ENCODE results near the gene CXXC5. TPM values are rescaled to one million over a fixed set of nuclear protein-coding genes. Genes with fewer than 3 reads are reported as not detected.
A peak's percentile ranks its signal among the peaks of the same experiment; 100 is the strongest.

The CXXC5 gene
- total and polyA plus RNA-seq, 9 of the 15 experiments (the other 6 are each of a cell fraction or from before 2014, with no cell fraction given), result 1.9 to 123 (median 45.8) TPM

DNA sequence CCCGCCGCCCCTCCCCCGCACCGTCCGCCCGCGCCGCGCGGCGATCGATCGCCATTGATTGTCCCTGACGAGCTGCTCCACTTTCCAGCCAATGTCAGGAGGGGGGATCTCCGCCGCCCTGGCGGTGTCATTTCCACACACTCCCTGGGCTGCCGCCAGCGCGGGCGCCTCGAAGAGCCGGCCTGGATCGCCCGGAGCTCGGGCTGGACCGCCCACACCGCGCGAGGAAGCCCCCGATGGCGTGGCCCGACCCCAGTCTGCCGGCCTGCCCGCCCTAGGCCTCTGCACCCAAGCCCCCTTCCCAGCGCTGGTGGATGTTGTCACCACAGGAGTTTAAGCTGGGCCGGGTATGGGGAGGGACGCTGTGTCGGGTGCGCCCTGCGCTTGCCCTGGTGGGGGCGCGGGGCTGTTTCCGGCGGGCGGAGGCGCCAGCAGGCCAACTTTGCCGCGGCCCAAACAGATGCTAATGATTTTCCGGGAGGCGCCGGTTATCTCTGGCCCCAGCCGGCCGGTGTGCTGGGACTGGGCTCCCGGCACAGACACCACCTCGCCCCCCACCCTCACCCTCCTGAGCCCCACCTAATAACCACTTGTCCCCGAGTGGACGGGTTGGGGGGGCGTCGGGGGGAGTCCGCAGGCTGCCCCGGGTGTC, 10.6 kb upstream of the CXXC5 start (continued):
- TF ChIP-seq, protein P1, sequence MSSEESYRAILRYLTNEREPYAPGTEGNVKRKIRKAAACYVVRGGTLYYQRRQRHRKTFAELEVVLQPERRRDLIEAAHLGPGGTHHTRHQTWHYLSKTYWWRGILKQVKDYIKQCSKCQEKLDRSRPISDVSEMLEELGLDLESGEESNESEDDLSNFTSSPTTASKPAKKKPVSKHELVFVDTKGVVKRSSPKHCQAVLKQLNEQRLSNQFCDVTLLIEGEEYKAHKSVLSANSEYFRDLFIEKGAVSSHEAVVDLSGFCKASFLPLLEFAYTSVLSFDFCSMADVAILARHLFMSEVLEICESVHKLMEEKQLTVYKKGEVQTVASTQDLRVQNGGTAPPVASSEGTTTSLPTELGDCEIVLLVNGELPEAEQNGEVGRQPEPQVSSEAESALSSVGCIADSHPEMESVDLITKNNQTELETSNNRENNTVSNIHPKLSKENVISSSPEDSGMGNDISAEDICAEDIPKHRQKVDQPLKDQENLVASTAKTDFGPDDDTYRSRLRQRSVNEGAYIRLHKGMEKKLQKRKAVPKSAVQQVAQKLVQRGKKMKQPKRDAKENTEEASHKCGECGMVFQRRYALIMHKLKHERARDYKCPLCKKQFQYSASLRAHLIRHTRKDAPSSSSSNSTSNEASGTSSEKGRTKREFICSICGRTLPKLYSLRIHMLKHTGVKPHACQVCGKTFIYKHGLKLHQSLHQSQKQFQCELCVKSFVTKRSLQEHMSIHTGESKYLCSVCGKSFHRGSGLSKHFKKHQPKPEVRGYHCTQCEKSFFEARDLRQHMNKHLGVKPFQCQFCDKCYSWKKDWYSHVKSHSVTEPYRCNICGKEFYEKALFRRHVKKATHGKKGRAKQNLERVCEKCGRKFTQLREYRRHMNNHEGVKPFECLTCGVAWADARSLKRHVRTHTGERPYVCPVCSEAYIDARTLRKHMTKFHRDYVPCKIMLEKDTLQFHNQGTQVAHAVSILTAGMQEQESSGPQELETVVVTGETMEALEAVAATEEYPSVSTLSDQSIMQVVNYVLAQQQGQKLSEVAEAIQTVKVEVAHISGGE (CRISPR knock-in tag; IDR thresholded peaks at IDR 0.05), result peak in 2 of 3 experiments; percentile 77 to 92; a peak in 4 of 6 replicates
- TF ChIP-seq CREB1 (IDR thresholded peaks at IDR 0.05) (no peak; the same call in 1 of the 2 replicates), CREB1 (CRISPR knock-in tag; IDR thresholded peaks at IDR 0.05) (peak; percentile 76), KDM1A (IDR thresholded peaks at IDR 0.05) (peak; percentile 16 to 85; a peak in 2 of 4 replicates), RBM22 (IDR thresholded peaks at IDR 0.05; ENCODE audit: low read depth, low read length, poor library complexity, severe bottlenecking) (peak; percentile 72), PHF20 (IDR thresholded peaks at IDR 0.05; ENCODE audit: partially characterized antibody) (peak; percentile 53), HNRNPL (IDR thresholded peaks at IDR 0.05; ENCODE audit: low read depth, low read length) (peak; percentile 89), ELF1 (tag; IDR thresholded peaks at IDR 0.05) (peak; percentile 48; the same call in 1 of the 2 replicates), CEBPB (tag; IDR thresholded peaks at IDR 0.05) (peak; percentile 74), GTF2A2 (tag; IDR thresholded peaks at IDR 0.05) (no peak), TCF3 (CRISPR knock-in tag; IDR thresholded peaks at IDR 0.05) (peak; percentile 87), NFRKB (IDR thresholded peaks at IDR 0.05; ENCODE audit: low read depth) (0 out of 2 replicates have a peak, but pooled peaks have one; percentile 7), HDAC6 (IDR thresholded peaks at IDR 0.05; ENCODE audit: low read depth, low read length) (no peak), NUFIP1 (IDR thresholded peaks at IDR 0.05; ENCODE audit: partially characterized antibody) (peak; percentile 85), KDM4B (IDR thresholded peaks at IDR 0.05; ENCODE audit: borderline replicate concordance in 2 of 2, low read depth in 1 of 2) (peak in 1 of 2 experiments; percentile 61; a peak in 1 of 4 replicates), DPF2 (IDR thresholded peaks at IDR 0.05) (peak; percentile 86)
- TF ChIP-seq, protein P2, sequence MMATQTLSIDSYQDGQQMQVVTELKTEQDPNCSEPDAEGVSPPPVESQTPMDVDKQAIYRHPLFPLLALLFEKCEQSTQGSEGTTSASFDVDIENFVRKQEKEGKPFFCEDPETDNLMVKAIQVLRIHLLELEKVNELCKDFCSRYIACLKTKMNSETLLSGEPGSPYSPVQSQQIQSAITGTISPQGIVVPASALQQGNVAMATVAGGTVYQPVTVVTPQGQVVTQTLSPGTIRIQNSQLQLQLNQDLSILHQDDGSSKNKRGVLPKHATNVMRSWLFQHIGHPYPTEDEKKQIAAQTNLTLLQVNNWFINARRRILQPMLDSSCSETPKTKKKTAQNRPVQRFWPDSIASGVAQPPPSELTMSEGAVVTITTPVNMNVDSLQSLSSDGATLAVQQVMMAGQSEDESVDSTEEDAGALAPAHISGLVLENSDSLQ (IDR thresholded peaks at IDR 0.05), result peak; percentile 13; the same call in 1 of the 2 replicates
- TF ChIP-seq, protein P3, sequence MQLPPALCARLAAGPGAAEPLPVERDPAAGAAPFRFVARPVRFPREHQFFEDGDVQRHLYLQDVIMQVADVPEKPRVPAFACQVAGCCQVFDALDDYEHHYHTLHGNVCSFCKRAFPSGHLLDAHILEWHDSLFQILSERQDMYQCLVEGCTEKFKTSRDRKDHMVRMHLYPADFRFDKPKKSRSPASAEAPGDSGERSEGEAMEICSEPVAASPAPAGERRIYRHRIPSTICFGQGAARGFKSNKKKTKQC (CRISPR knock-in tag; IDR thresholded peaks at IDR 0.05), result peak; percentile 64
- TF ChIP-seq, protein P4, sequence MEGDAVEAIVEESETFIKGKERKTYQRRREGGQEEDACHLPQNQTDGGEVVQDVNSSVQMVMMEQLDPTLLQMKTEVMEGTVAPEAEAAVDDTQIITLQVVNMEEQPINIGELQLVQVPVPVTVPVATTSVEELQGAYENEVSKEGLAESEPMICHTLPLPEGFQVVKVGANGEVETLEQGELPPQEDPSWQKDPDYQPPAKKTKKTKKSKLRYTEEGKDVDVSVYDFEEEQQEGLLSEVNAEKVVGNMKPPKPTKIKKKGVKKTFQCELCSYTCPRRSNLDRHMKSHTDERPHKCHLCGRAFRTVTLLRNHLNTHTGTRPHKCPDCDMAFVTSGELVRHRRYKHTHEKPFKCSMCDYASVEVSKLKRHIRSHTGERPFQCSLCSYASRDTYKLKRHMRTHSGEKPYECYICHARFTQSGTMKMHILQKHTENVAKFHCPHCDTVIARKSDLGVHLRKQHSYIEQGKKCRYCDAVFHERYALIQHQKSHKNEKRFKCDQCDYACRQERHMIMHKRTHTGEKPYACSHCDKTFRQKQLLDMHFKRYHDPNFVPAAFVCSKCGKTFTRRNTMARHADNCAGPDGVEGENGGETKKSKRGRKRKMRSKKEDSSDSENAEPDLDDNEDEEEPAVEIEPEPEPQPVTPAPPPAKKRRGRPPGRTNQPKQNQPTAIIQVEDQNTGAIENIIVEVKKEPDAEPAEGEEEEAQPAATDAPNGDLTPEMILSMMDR (IDR thresholded peaks at IDR 0.05 in 2 of 3, conservative IDR thresholded peaks at IDR 0.05 in 1 of 3; ENCODE audit: insufficient read depth in 2 of 3, low read depth in 1 of 3, low read length in 3 of 3), result peak; percentile 46 to 58 (median 47); a peak in 5 of 6 replicates
- TF ChIP-seq, protein P5, sequence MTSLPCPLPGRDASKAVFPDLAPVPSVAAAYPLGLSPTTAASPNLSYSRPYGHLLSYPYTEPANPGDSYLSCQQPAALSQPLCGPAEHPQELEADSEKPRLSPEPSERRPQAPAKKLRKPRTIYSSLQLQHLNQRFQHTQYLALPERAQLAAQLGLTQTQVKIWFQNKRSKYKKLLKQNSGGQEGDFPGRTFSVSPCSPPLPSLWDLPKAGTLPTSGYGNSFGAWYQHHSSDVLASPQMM (CRISPR knock-in tag; IDR thresholded peaks at IDR 0.05), result no peak

Data from K562 (cell line).